ENCODE measurements around the gene EDEM3. TPM values are rescaled to one million over a fixed set of nuclear protein-coding genes. Genes with fewer than 3 reads are reported as not detected.

The EDEM3 gene
- total RNA-seq, 1 experiment from 2014 or later: 14.1 TPM

DNA sequence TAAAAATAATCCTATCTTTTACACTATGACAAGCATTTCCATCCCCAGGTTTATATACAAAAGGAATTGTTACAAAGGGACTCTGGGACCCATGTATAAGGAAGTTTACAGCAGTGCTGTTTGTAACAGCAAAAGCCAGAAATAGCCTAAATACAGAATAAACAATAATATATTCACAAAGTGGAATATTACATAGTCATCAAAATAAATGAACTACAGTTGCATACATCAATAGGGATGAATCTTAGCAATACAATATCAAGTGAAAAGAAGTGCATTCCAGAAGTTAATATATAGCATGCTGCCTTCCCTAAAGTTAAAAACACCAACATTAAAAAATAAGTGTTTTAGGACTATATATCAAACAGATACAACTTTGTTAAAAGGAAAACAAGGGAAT, 77.3 kb downstream of the EDEM3 start:
- no TSS peak for BruUV-seq (replicated peaks)
- intact Hi-C loops (cut with micrococcal nuclease; ENCODE audit: unreplicated experiment): no loop called here
- no peaks in the 10 kb centered on the region for H3K27me3 ChIP-seq (replicated peaks; ENCODE audit: control insufficient read depth, insufficient read depth, low read length)
- Mint-ChIP-seq H3K27me3 (ENCODE audit: insufficient read depth, unreplicated experiment) (peaks cover 3% of the 10 kb centered on the region), H3K36me3 (ENCODE audit: insufficient read depth, unreplicated experiment) (no peaks in the 10 kb centered on the region), H3K27ac (ENCODE audit: unreplicated experiment) (no peak overlapping the region), H3K4me3 (ENCODE audit: unreplicated experiment) (no peak overlapping the region), H3K9me3 (ENCODE audit: unreplicated experiment) (peaks cover 16% of the 10 kb centered on the region), H3K4me1 (ENCODE audit: low read depth, unreplicated experiment) (no peaks in the 10 kb centered on the region)
- TF ChIP-seq, protein P1, sequence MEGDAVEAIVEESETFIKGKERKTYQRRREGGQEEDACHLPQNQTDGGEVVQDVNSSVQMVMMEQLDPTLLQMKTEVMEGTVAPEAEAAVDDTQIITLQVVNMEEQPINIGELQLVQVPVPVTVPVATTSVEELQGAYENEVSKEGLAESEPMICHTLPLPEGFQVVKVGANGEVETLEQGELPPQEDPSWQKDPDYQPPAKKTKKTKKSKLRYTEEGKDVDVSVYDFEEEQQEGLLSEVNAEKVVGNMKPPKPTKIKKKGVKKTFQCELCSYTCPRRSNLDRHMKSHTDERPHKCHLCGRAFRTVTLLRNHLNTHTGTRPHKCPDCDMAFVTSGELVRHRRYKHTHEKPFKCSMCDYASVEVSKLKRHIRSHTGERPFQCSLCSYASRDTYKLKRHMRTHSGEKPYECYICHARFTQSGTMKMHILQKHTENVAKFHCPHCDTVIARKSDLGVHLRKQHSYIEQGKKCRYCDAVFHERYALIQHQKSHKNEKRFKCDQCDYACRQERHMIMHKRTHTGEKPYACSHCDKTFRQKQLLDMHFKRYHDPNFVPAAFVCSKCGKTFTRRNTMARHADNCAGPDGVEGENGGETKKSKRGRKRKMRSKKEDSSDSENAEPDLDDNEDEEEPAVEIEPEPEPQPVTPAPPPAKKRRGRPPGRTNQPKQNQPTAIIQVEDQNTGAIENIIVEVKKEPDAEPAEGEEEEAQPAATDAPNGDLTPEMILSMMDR (IDR thresholded peaks at IDR 0.05; ENCODE audit: insufficient read depth in 1 of 2, low read depth in 1 of 2, low read length in 1 of 2, severe bottlenecking in 1 of 2, unreplicated experiment in 1 of 2): no peak
- no peak for DNase-seq
- H3K36me3 ChIP-seq (ENCODE audit: control insufficient read depth, insufficient read depth, low read length): no peaks in the 10 kb centered on the region
- H3K9me3 ChIP-seq: peaks cover 20% of the 10 kb centered on the region
- no peak overlapping the region for H3K4me3 ChIP-seq (ENCODE audit: low read depth, low read length)
- no peaks in the 10 kb centered on the region; the same call in 1 of the 2 replicates for H3K4me1 ChIP-seq
- ChIA-PET POLR2A (no interaction called here), CTCF (no interaction called here)

DNA sequence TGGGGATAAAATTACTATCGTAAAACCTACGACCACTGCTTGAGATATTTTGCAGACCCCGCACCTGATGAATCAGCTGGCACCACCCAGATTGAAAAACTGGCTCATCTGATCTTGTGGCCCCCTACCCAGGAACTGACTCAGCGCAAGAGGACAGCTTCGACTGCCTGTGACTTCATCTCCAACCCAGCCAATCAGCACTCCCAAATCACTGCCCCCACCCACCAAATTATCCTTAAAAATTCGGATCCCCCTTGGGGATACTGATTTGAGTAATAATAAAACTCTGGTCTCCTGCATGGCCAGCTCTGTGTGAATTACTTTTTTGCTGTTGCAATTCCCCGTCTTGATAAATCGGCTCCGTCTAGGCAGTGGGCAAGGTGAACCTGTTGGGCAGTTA, 81.4 kb downstream of the EDEM3 start:
- Mint-ChIP-seq H3K4me3 (ENCODE audit: unreplicated experiment) (no peak overlapping the region), H3K27ac (ENCODE audit: unreplicated experiment) (no peak overlapping the region), H3K4me1 (ENCODE audit: low read depth, unreplicated experiment) (peaks cover 8% of the 10 kb centered on the region), H3K27me3 (ENCODE audit: insufficient read depth, unreplicated experiment) (peaks cover 3% of the 10 kb centered on the region), H3K9me3 (ENCODE audit: unreplicated experiment) (no peaks in the 10 kb centered on the region), H3K36me3 (ENCODE audit: insufficient read depth, unreplicated experiment) (no peaks in the 10 kb centered on the region)
- POLR2A ChIA-PET: no interaction called here
- TF ChIP-seq, protein P1 (IDR thresholded peaks at IDR 0.05; ENCODE audit: insufficient read depth in 1 of 2, low read depth in 1 of 2, low read length in 1 of 2, severe bottlenecking in 1 of 2, unreplicated experiment in 1 of 2): no peak
- intact Hi-C loops (cut with micrococcal nuclease; ENCODE audit: unreplicated experiment): no loop called here
- H3K4me1 ChIP-seq: no peaks in the 10 kb centered on the region; the same call in 1 of the 2 replicates
- no TSS peak for BruUV-seq (replicated peaks)
- CTCF ChIA-PET: no interaction called here
- DNase-seq: no peak
- no peaks in the 10 kb centered on the region for H3K27me3 ChIP-seq (replicated peaks; ENCODE audit: control insufficient read depth, insufficient read depth, low read length)
- no peaks in the 10 kb centered on the region for H3K36me3 ChIP-seq (ENCODE audit: control insufficient read depth, insufficient read depth, low read length)
- H3K9me3 ChIP-seq: no peaks in the 10 kb centered on the region
- H3K4me3 ChIP-seq (ENCODE audit: low read depth, low read length): no peak overlapping the region

DNA sequence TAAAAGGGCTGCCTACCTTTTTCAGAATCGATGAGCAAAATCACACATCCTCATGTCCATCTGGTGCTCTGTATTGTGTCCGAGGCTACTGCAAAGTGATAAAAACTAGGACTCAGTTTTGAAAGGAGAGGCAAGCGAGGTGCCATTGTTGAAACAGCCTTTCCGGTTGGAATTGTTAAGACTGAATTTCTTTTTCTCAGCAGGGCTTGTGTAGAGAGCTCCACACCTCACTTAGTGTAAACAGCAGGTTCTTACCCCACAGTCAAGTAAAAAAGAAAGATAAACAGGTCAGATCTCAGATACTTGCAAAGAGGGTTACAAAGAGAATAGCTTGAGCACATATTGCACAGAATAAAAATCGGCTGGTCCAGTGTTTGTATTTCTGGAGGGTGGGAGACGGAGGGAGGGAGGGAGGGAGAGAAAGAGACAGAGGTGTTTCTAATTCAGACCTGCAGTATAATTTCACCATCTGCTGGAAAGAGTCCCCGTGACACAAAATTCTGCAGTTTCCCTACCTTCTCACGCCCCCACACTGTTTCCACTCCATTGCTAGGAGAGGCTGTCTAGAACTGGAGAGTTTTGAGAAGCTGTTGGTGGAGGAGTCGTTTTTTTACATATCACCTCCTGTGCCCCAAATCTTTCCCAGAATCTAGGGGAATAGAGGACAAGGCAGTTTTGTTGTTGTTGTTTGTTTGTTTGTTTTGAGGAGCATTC, 82.5 kb downstream of the EDEM3 start:
- TF ChIP-seq, protein P1 (IDR thresholded peaks at IDR 0.05; ENCODE audit: insufficient read depth in 1 of 2, low read depth in 1 of 2, low read length in 1 of 2, severe bottlenecking in 1 of 2, unreplicated experiment in 1 of 2): no peak
- BruUV-seq (replicated peaks): no TSS peak
- peaks cover 8% of the 10 kb centered on the region for H3K4me1 Mint-ChIP-seq (ENCODE audit: low read depth, unreplicated experiment)
- ChIA-PET CTCF (no interaction called here), POLR2A (no interaction called here)
- peaks cover 3% of the 10 kb centered on the region for H3K27me3 Mint-ChIP-seq (ENCODE audit: insufficient read depth, unreplicated experiment)
- Histone ChIP-seq H3K36me3 (ENCODE audit: control insufficient read depth, insufficient read depth, low read length) (no peaks in the 10 kb centered on the region), H3K27me3 (replicated peaks; ENCODE audit: control insufficient read depth, insufficient read depth, low read length) (no peaks in the 10 kb centered on the region), H3K4me3 (ENCODE audit: low read depth, low read length) (no peak overlapping the region), H3K9me3 (no peaks in the 10 kb centered on the region), H3K4me1 (no peaks in the 10 kb centered on the region; the same call in 1 of the 2 replicates)
- no peak overlapping the region for H3K4me3 Mint-ChIP-seq (ENCODE audit: unreplicated experiment)
- intact Hi-C loops (cut with micrococcal nuclease; ENCODE audit: unreplicated experiment): no loop called here
- DNase-seq: no peak
- H3K27ac Mint-ChIP-seq (ENCODE audit: unreplicated experiment): no peak overlapping the region
- H3K36me3 Mint-ChIP-seq (ENCODE audit: insufficient read depth, unreplicated experiment): no peaks in the 10 kb centered on the region
- no peaks in the 10 kb centered on the region for H3K9me3 Mint-ChIP-seq (ENCODE audit: unreplicated experiment)

All from Caco-2 (cell line).